ENCODE measurements around the gene FIBCD1. TPM values are rescaled to one million over a fixed set of nuclear protein-coding genes. Genes with fewer than 3 reads are reported as not detected.

Gene FIBCD1
- total RNA-seq, 4 donors from 2014 or later: 0.40 to 0.83 (median 0.42) TPM; not detected in 1

DNA sequence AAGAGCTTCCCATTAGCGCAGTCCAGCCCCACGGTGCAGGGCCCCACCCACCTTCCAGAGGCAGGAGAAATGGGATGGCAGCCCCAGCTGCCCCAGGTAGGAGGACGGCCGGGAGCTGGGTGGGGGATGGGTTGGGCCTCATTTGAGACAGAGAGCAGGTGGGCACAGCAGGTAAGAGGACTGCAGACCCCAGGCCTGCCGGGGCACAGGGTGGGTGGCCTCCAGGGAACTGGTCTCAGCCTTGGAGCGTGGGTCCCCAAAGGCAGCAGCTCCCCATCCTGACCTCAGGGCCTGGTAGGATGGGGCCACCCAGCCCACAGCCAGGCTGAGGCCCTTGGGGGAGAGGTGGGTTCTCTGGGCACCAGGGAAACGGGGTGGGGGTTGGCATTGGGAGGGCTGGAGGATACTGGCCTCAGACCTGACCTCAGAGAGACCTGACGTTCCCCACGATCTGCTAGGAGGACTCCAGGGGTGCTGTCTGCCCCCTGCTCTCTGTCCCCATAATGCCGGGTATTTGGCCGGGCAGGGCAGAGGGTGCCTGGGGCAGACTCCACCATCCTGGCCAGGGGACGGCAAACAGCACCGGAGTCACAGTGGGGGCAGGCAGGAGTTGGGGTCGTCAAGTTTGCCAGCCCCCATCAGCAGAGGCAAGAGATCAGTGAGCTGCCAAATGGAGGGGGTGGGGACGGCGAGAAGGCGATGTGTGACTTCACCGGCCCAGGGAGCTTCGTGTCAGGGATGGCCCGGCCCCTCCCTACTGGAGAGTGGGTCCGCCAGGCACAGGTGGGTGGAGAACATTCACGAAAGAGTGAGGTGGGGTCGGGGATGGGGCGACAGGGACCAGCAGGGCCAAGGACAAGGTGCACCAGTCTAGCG is 35.6 kb downstream of the FIBCD1 start:
- peaks cover 0 to 72% (median 9%) of the 10 kb centered on the region in 4 donors for H3K27me3 ChIP-seq
- peaks cover 0 to 8% (median 0%) of the 10 kb centered on the region in 4 donors for H3K4me1 ChIP-seq
- 70% methylated on average over 19 of the region's 25 CpGs for WGBS
- DNase-seq (ENCODE audit: extremely low spot score): no peak
- intact Hi-C loops (cut with DNase I): no loop called here
- H3K4me3 ChIP-seq: no peak overlapping the region
- no peak overlapping the region for H3K27ac ChIP-seq (replicated peaks in 1 of 4)
- H3K36me3 ChIP-seq: no peaks in the 10 kb centered on the region
- TF ChIP-seq EP300 (IDR thresholded peaks at IDR 0.05): no peak
- TF ChIP-seq POLR2AphosphoS5 (IDR thresholded peaks at IDR 0.05): no peak
- TF ChIP-seq POLR2A (IDR thresholded peaks at IDR 0.05; ENCODE audit: low read depth): no peak
- no peak for TF ChIP-seq CTCF (IDR thresholded peaks at IDR 0.05)
- no peaks in the 10 kb centered on the region for H3K9me3 ChIP-seq

DNA sequence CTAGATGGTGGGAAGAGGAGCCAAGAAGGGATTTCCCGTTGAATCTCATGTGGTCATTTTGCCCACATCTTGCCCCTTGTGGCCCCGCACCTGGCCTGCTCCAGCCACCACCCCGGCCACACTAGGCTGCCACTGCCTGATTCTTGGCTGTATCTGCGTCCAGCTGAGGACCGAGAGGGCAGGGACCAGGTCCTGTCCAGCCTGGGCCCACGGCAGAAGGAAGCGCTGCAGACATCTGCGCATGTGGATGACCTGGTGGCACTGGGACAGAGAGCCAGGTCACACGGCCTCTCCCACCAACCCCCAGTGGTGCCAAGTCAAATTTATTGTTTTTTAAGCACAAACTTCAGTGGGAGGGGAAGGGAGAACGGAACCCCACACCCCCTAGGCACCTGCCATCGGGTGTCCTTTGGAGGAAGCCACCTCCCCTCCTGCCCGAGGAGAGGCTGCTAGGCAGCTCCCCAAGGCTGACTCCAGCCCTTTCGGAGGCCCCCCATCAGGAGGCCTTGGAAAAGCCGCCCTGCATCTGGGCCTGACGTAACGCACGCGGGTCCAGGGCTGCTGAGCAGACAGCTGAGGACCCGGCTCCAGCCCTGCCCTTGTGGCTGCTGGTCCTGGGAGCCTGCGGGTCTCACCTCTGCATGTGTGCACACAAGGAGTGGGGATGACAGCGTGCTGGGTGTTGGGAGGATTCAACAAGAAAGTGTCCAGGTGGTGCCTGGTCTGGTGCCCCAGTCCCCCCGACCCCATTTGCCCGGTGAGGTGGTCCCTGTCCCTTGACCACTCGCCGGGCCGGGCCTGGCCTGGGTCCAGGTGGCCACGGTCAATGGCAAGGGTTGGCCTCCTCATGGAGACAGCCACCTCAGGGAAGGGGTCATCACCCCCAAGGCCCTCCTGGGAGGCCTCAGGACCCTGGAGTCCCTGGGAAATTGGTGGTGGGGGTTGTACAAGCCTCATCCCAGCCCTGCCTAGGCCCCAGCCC is 36.6 kb downstream of the FIBCD1 start:
- DNase-seq (ENCODE audit: extremely low spot score): no peak
- no peak overlapping the region for H3K4me3 ChIP-seq
- no peaks in the 10 kb centered on the region for H3K36me3 ChIP-seq
- H3K4me1 ChIP-seq: peaks cover 0 to 8% (median 0%) of the 10 kb centered on the region in 4 donors
- 72% methylated on average over 9 of the region's 27 CpGs for WGBS
- no peak overlapping the region for H3K27ac ChIP-seq (replicated peaks in 1 of 4)
- intact Hi-C loops (cut with DNase I): no loop called here
- peaks cover 0 to 81% (median 11%) of the 10 kb centered on the region in 4 donors for H3K27me3 ChIP-seq
- no peaks in the 10 kb centered on the region for H3K9me3 ChIP-seq
- TF ChIP-seq EP300 (IDR thresholded peaks at IDR 0.05) (no peak), POLR2AphosphoS5 (IDR thresholded peaks at IDR 0.05) (no peak), POLR2A (IDR thresholded peaks at IDR 0.05; ENCODE audit: low read depth) (no peak), CTCF (IDR thresholded peaks at IDR 0.05) (no peak)

- no peak for DNase-seq (ENCODE audit: extremely low spot score)
- intact Hi-C loops (cut with DNase I): no loop called here
- Histone ChIP-seq H3K9me3 (no peaks in the 10 kb centered on the region), H3K27ac (replicated peaks in 1 of 4) (no peak overlapping the region), H3K4me3 (no peak overlapping the region), H3K36me3 (no peaks in the 10 kb centered on the region), H3K27me3 (peaks cover 0 to 81% (median 11%) of the 10 kb centered on the region in 4 donors), H3K4me1 (peaks cover 0 to 8% (median 0%) of the 10 kb centered on the region in 4 donors)
- TF ChIP-seq EP300 (IDR thresholded peaks at IDR 0.05) (no peak), POLR2A (IDR thresholded peaks at IDR 0.05; ENCODE audit: low read depth) (no peak), CTCF (IDR thresholded peaks at IDR 0.05) (no peak), POLR2AphosphoS5 (IDR thresholded peaks at IDR 0.05) (no peak)
- 78% methylated on average over 8 of the region's 17 CpGs for WGBS
Measured at GRCh38 chr9:130901498-130902203, 37.4 kb downstream of the FIBCD1 start.

GRCh38 chr9:130900701-130901497 is 38.1 kb downstream of the FIBCD1 start:
- no peaks in the 10 kb centered on the region for H3K9me3 ChIP-seq
- H3K4me1 ChIP-seq: peaks cover 0 to 13% (median 4%) of the 10 kb centered on the region in 4 donors
- 73% methylated on average over 10 of the region's 17 CpGs for WGBS
- TF ChIP-seq EP300 (IDR thresholded peaks at IDR 0.05): no peak
- TF ChIP-seq POLR2A (IDR thresholded peaks at IDR 0.05; ENCODE audit: low read depth): no peak
- TF ChIP-seq CTCF (IDR thresholded peaks at IDR 0.05): no peak
- no peak for TF ChIP-seq POLR2AphosphoS5 (IDR thresholded peaks at IDR 0.05)
- H3K27ac ChIP-seq (replicated peaks in 1 of 4): no peak overlapping the region
- DNase-seq (ENCODE audit: extremely low spot score): no peak
- H3K27me3 ChIP-seq: peaks cover 0 to 74% (median 11%) of the 10 kb centered on the region in 4 donors
- H3K36me3 ChIP-seq: no peaks in the 10 kb centered on the region
- H3K4me3 ChIP-seq: no peak overlapping the region
- intact Hi-C loops (cut with DNase I): no loop called here
